A549 (cell line): ENCODE measurements around the gene SLC20A1.

Source experiments
- CTCF ChIP-seq: fragments of >200 bp; sonication (Bioruptor Twin); formaldehyde crosslinking; IDR thresholded peaks from 3 replicates; pipeline ENCODE4 v1.5.1; 2016
- E2F6 ChIP-seq: IDR thresholded peaks from 2 replicates; pipeline ENCODE4 v1.6.1; 2012; ENCODE audit warnings: low read depth, borderline replicate concordance
- EHMT2 ChIP-seq: fragments of 200-600 bp; sonication (generic); IDR thresholded peaks from 2 replicates; pipeline ENCODE4 v1.6.1; 2016; ENCODE audit warnings: antibody characterized with exemption, low read depth, mild to moderate bottlenecking, moderate library complexity
- ELK1 ChIP-seq: fragments of 150-350 bp; IDR thresholded peaks from 2 replicates; pipeline ENCODE4 v1.6.1; 2014; ENCODE audit warnings: low read depth, mild to moderate bottlenecking, low read length
- EP300 ChIP-seq, 2 experiments: fragments of >200 bp; sonication (Bioruptor Twin); formaldehyde crosslinking; IDR thresholded peaks; 2 replicates in 1 of 2; 3 replicates in 1 of 2; pipeline ENCODE4 v1.6.1; 2016 to 2017
- HMGXB4 ChIP-seq: fragments of 250-450 bp; sonication (Bioruptor Pico); IDR thresholded peaks from 2 replicates; pipeline ENCODE4 v1.5.0; 2021; ENCODE audit warnings: mild to moderate bottlenecking, moderate library complexity, borderline replicate concordance
- POLR2A ChIP-seq: IDR thresholded peaks from 2 replicates; pipeline ENCODE4 v1.6.1; 2012; ENCODE audit warnings: mild to moderate bottlenecking, low read length

- TF ChIP-seq CTCF = no peak
- TF ChIP-seq ELK1 = no peak
- no peak for TF ChIP-seq EP300 (IDR thresholded peaks at IDR 0.05)
- no peak for TF ChIP-seq HMGXB4 (CRISPR knock-in tag)
- TF ChIP-seq E2F6 = no peak
- TF ChIP-seq POLR2A = no peak
- TF ChIP-seq EHMT2 = no peak
These were observed 54.4 kb downstream of the SLC20A1 start for GRCh38 chr2:112699984-112700667.
